Thyroid gland (tissue), 4 donors: ENCODE data around the gene TMEM214. TPM values are rescaled to one million over a fixed set of nuclear protein-coding genes. Genes with fewer than 3 reads are reported as not detected.

Experiments
- DNase-seq, 2 donors: peaks; one replicate each; pipeline ENCODE4 v3.0.0-alpha.2; 2019
- H3K27ac ChIP-seq, 3 donors: fragments of 200-600 bp; sonication (generic); 1 replicate in 2 of 3; 2 replicates in 1 of 3; pipeline ENCODE4 v1.5.1; 2016 to 2019; ENCODE audit warnings: mild to moderate bottlenecking in 1 of 3, moderate library complexity in 1 of 3
- H3K27me3 ChIP-seq: fragments of 200-600 bp; sonication (generic); one replicate; pipeline ENCODE4 v1.5.1; 2019
- H3K36me3 ChIP-seq, 2 donors: fragments of 200-600 bp; sonication (generic); one replicate each; pipeline ENCODE4 v1.5.1; 2016 to 2019
- H3K4me1 ChIP-seq, 2 donors: fragments of 200-600 bp; sonication (generic); one replicate each; pipeline ENCODE4 v1.5.1; 2017 to 2019
- H3K4me3 ChIP-seq, 3 donors: fragments of 200-600 bp; sonication (generic); replicated peaks in 1 of 3; 1 replicate in 2 of 3; 2 replicates in 1 of 3; pipeline ENCODE4 v1.5.1; 2016; ENCODE audit warnings: mild to moderate bottlenecking in 1 of 3
- H3K9me3 ChIP-seq: fragments of 200-600 bp; sonication (generic); one replicate; pipeline ENCODE4 v1.5.1; 2017
- CTCF ChIP-seq, 6 experiments: fragments of 200-600 bp in 3 of 6; fragments of 450-650 bp in 3 of 6; sonication (generic) in 3 of 6; IDR thresholded peaks; one replicate each; pipeline ENCODE4 v1.5.1; 2016 to 2019; ENCODE audit warnings: antibody characterized with exemption in 6 of 6, mild to moderate bottlenecking in 2 of 6, inconsistent platforms in 1 of 6, moderate library complexity in 1 of 6
- POLR2A ChIP-seq, 2 donors: fragments of 450-650 bp; IDR thresholded peaks; one replicate each; pipeline ENCODE4 v1.6.1; 2017; ENCODE audit warnings: antibody characterized with exemption in 2 of 2, mild to moderate bottlenecking in 2 of 2, moderate library complexity in 1 of 2
- WGBS, 2 donors: methylation state at CpG; one replicate each; pipeline ENCODE4 v1.1.5; 2017; 5-methylcytosine and 5-hydroxymethylcytosine counted together
- intact Hi-C: fragments of 100-400 bp; cut with DNase I; formaldehyde crosslinking; loops from one replicate; pipeline ENCODE4 v1.15.1; 2023
- total RNA-seq, 4 donors: library from RNA; depleted of rRNA; stranded (reverse); fragments of >200 nt; gene quantifications; one replicate each; pipeline ENCODE4 v1.2.3, GENCODE V29; 2016

Gene TMEM214
- total RNA-seq, 4 donors from 2014 or later: 43.3 to 93.8 (median 78.9) TPM

- DNase-seq: no peak
- intact Hi-C loops: no loop called here
- H3K36me3 ChIP-seq: no peaks in the 10 kb centered on the region
- H3K4me3 ChIP-seq: no peak overlapping the region
- no peaks in the 10 kb centered on the region for H3K27me3 ChIP-seq
- H3K4me1 ChIP-seq: peaks cover 10 to 19% of the 10 kb centered on the region in 2 donors
- TF ChIP-seq CTCF (IDR thresholded peaks at IDR 0.05): no peak
- TF ChIP-seq POLR2A (IDR thresholded peaks at IDR 0.05): no peak
- H3K9me3 ChIP-seq: no peaks in the 10 kb centered on the region
- WGBS, 2 donors: 70 to 82% methylated on average over 4 to 6 of the region's 7 CpGs
- peak overlapping the region in 1 of 3 donors; percentile 25 for H3K27ac ChIP-seq
Measured at GRCh38 chr2:27080140-27080469, 47.3 kb downstream of the TMEM214 start.

- TF ChIP-seq CTCF (IDR thresholded peaks at IDR 0.05): no peak
- TF ChIP-seq POLR2A (IDR thresholded peaks at IDR 0.05): no peak
- Histone ChIP-seq H3K4me1 (peaks cover 13 to 23% of the 10 kb centered on the region in 2 donors), H3K27ac (peak overlapping the region in 1 of 3 donors; percentile 67), H3K27me3 (no peaks in the 10 kb centered on the region), H3K36me3 (no peaks in the 10 kb centered on the region), H3K9me3 (no peaks in the 10 kb centered on the region), H3K4me3 (no peak overlapping the region)
- DNase-seq: no peak
- intact Hi-C loops: no loop called here
- WGBS, 2 donors: 82 to 92% methylated on average over 13 to 14 of the region's 14 CpGs
Measured at GRCh38 chr2:27080603-27080936, 47.8 kb downstream of the TMEM214 start.

GRCh38 chr2:27081984-27082772 is 49.4 kb downstream of the TMEM214 start:
- Histone ChIP-seq H3K27me3 (no peaks in the 10 kb centered on the region), H3K4me1 (peaks cover 20 to 28% of the 10 kb centered on the region in 2 donors), H3K4me3 (no peak overlapping the region), H3K36me3 (no peaks in the 10 kb centered on the region), H3K9me3 (no peaks in the 10 kb centered on the region), H3K27ac (peak overlapping the region in 2 of 3 donors; percentile 38 to 67)
- no peak for DNase-seq
- intact Hi-C loops: no loop called here
- 90 to 93% methylated on average over 23 to 24 of the region's 38 CpGs for WGBS, 2 donors
- TF ChIP-seq POLR2A (IDR thresholded peaks at IDR 0.05) (no peak), CTCF (IDR thresholded peaks at IDR 0.05) (no peak)

GRCh38 chr2:27082773-27083409 is 50.1 kb downstream of the TMEM214 start:
- no peak for DNase-seq
- Histone ChIP-seq H3K27ac (no peak overlapping the region), H3K27me3 (no peaks in the 10 kb centered on the region), H3K4me1 (peaks cover 24 to 30% of the 10 kb centered on the region in 2 donors), H3K4me3 (no peak overlapping the region), H3K36me3 (no peaks in the 10 kb centered on the region), H3K9me3 (no peaks in the 10 kb centered on the region)
- intact Hi-C loops: no loop called here
- TF ChIP-seq POLR2A (IDR thresholded peaks at IDR 0.05) (no peak), CTCF (IDR thresholded peaks at IDR 0.05) (no peak)
- 87 to 89% methylated on average over 12 to 13 of the region's 27 CpGs for WGBS, 2 donors
